Gastroesophageal sphincter (tissue), 3 donors: ENCODE measurements around the gene P2RY10.

Source experiments
- EP300 ChIP-seq: sonication (generic); formaldehyde crosslinking; IDR thresholded peaks from one replicate; pipeline ENCODE4 v1.6.1; 2017; ENCODE audit warnings: antibody characterized with exemption, mild to moderate bottlenecking
- POLR2AphosphoS5 ChIP-seq: sonication (generic); formaldehyde crosslinking; IDR thresholded peaks from one replicate; pipeline ENCODE4 v1.6.1; 2017; ENCODE audit warnings: antibody characterized with exemption
- TF ChIP-seq, protein P1 (sequence below), 4 experiments: fragments of 200-600 bp in 2 of 4; fragments of 450-650 bp in 2 of 4; sonication (generic) in 1 of 4; IDR thresholded peaks; one replicate each; pipeline ENCODE4 v1.5.1; 2017 to 2019; ENCODE audit warnings: antibody characterized with exemption in 4 of 4, mild to moderate bottlenecking in 2 of 4, moderate library complexity in 2 of 4

GRCh38 chrX:78957768-78958130 lies 12.6 kb downstream of the P2RY10 start:
- TF ChIP-seq, protein P1, sequence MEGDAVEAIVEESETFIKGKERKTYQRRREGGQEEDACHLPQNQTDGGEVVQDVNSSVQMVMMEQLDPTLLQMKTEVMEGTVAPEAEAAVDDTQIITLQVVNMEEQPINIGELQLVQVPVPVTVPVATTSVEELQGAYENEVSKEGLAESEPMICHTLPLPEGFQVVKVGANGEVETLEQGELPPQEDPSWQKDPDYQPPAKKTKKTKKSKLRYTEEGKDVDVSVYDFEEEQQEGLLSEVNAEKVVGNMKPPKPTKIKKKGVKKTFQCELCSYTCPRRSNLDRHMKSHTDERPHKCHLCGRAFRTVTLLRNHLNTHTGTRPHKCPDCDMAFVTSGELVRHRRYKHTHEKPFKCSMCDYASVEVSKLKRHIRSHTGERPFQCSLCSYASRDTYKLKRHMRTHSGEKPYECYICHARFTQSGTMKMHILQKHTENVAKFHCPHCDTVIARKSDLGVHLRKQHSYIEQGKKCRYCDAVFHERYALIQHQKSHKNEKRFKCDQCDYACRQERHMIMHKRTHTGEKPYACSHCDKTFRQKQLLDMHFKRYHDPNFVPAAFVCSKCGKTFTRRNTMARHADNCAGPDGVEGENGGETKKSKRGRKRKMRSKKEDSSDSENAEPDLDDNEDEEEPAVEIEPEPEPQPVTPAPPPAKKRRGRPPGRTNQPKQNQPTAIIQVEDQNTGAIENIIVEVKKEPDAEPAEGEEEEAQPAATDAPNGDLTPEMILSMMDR (IDR thresholded peaks at IDR 0.05) = no peak
- TF ChIP-seq EP300 (no peak), POLR2AphosphoS5 (no peak)
